HTR-8/SVneo (cell line): ENCODE data around the gene FMNL2.
"Not testable (repeated sequence)": the region's sequence is repeated elsewhere in the genome, so short reads cannot be mapped to it uniquely, and the experiment has no call there.

Experiments
- DNase-seq: peaks from one replicate; pipeline ENCODE4 v3.0.0; 2011; ENCODE audit warnings: low spot score, mixed read lengths; ENCODE audit not compliant: insufficient read length
- FAIRE-seq: peaks from 2 replicates; lab custom pipeline; 2011; peaks lifted over from hg19 to GRCh38; lab: Jason Lieb, UNC

FMNL2 gene

DNA sequence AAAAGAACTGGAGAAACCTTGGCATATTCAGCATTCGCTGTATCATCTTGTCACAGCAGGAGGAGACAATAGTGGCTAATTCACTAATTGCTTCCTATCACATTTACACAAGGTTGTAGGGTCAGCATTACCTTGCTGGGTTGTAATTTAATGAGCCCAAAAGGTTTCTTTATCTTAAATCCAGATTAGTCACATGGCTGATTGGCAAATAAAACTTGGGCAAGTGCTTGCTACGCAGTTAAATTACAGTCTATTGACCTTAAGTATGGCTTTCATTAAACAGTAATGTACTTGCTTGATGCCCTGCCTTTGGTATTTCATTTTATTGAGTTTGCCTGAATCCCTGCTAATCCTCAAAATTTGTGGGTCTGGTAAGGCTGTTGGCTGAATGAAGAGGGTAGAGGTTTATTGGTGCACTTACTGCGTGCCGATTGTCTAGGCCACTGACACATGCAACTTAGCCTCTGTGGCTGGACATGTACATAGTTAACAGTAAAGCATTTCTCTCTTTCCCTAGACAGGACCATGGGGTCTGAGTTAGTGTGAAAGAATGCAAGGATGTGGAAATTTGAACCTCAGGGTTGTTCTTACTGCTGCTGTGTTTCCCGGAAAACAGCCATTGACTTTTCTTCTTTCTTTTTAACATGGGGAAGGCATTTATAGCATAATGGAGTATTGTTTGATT lies 34.3 kb downstream of the FMNL2 start:
- FAIRE-seq, result peak; percentile 86

DNA sequence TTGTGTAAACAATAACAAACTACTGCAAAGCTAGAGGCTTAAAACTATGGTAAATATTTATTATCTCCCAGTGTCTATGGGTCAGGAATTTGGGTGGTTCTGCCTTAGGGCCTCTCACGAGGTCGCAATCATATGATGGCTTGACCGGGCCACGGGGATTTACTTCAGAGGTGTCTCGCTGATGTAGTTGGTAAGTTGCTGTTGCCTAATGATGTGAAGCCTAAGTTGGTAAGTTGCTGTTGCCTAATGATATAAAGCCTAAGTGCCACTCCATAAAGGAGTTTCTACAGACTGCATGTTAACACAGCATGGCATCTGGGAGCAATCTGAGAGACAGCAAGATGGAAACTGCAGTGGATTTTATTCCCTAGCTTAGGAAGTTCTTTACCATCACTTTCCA lies 35.8 kb downstream of the FMNL2 start:
- DNase-seq (no peak), FAIRE-seq (no peak)

More for the DNA sequence above, 34.3 kb downstream of the FMNL2 start:
- peak; percentile 32 for DNase-seq

DNA sequence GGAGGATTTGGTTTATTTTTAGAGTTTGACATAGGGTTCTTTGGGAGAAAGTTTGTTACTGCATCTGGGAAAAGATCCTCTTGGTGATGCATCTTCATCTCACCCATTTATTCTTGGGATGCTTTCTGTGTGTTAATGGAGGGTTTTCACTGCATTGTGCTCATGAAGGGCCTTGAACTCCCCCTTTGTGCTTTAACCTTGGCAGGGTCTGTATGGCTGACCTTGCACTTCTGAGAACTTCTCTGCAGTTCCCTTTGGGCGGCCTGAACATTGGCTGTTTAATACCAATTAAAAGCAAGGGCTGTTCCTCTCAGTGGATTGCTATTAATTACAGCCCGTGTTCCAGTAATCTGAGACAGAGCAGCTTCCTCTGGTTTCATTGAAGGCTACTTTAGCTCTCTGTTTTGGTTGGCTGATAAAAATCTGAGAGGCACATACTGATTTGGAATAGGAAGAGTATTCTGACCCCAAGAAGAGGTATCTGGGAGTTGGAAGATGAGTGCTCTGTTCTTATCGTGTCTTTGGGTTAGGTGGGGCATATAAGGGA lies 37.5 kb downstream of the FMNL2 start:
- DNase-seq, result no peak
- FAIRE-seq, result no peak

DNA sequence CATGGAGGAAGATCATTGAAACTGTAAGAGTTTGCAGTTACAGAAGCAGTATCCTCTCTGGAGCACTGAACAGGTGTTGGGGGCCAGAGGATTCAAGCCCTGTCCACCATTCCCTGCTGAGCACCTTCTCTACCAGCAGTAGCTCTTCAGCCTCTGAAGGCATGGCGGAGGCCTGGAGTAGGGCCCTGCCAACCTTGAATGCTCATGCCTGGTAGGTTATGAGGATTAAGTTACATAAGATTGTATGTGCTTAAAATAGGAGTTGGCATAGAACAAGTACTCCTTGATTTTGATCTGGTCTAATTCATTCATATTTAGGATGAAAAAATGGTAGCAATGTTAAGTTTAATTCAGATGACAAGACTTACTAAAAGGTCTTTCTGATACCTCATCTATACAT lies 40.2 kb downstream of the FMNL2 start:
- no peak for FAIRE-seq
- DNase-seq, result no peak

- DNase-seq (no peak), FAIRE-seq (no peak)
These were observed 41.4 kb downstream of the FMNL2 start for GRCh38 chr2:152376385-152376784.

DNA sequence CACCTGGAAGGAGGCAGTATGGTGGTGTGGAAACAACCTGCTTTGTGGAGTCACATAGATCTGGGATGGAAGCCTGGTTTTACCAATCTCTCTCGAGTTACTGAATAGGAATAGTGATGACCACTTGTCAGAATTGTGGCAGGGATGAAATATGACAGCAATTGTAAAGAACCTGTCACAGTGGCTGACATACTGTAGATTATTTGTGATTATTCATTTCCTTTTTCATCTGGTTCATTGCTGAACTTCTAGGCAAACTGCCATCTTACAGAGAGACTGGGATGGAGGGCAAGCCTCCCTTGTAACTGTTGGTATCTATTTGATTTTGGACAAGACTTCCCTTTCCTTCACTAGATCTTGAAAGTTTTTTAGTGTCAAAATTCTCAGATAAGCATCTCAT lies 42.0 kb downstream of the FMNL2 start:
- FAIRE-seq, result no peak
- DNase-seq, result no peak

DNA sequence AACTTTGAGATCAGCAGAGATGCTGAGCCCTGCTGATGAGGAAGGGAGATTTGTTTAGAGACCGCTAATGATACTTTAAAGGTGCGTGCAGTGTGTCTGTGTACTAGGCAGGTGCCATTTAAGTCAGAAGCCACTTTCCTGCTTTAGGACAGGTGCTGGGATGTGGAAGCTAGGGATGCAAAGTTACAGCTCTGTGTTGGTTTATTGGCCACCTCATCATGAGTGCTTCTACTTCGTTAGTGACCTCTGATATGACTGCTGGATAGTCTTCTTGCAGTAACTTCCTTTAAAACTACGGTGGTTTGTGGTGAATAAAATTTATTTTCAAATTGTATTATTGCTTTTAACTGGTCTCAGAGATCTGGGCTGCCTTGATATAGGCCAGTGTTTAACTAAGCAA lies 44.1 kb downstream of the FMNL2 start:
- FAIRE-seq, result no peak
- DNase-seq, result no peak

DNA sequence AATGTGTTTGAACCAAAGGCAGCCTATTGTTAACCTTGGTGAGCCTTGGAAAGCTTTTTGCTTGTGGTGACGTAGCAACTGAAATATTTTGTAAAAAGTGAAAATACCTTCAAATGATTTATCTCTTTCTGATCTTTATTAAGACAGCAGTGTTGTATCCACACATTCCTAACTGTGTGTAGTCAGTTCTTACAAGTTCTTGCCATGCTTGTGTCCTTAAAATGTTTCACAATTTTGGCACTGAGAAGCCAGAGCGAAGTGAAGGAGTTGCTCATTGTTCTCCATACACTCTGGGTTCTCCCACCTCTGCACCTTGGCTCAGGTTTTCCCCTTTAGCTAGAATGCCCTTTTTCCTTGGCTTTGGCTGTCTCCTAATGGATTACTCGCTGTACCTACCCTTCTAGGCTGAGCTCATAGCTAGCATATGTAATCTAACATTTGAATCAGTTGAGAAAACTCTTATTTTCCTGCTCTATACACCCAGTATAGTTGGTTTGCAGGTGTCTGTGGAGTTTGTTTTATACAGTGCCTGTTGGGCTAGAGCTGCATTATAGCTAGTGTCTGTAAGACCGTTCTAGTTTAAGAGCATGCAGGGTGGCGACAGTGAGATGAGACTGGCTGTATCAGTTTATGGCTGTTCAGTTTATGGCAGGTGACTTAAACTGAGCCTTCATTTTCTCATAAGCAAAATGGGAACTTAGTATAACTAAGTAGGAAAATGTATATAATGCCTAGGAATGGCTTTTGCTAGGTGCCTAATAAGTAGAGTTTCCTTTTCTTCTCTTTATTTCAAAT lies 45.5 kb downstream of the FMNL2 start:
- DNase-seq, result no peak
- no peak for FAIRE-seq

- no peak for FAIRE-seq
- DNase-seq, result no peak
These were observed 48.7 kb downstream of the FMNL2 start for GRCh38 chr2:152383702-152384101.

DNA sequence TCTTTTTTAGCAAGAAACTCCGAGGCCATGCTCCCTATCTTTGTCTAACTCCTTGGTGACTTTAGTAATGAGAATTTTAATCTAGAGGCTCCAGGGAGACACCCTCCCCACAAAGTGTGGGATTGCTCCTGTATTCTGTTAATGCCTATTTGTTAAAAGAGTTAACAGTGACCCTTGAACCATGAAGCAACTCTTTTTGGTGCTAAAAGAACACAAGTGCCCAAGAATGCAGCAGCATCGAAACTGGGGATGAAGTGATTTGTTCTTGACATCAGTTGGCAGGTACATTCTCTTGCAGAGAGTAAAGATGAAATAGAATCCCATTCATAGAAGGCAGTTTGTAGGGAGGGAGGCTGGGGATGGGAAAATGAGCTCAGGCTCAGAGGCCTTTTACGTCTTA lies 50.0 kb downstream of the FMNL2 start:
- FAIRE-seq (no peak), DNase-seq (no peak)

GRCh38 chr2:152385650-152386049 lies 50.7 kb downstream of the FMNL2 start:
- FAIRE-seq, result no peak
- DNase-seq, result no peak

DNA sequence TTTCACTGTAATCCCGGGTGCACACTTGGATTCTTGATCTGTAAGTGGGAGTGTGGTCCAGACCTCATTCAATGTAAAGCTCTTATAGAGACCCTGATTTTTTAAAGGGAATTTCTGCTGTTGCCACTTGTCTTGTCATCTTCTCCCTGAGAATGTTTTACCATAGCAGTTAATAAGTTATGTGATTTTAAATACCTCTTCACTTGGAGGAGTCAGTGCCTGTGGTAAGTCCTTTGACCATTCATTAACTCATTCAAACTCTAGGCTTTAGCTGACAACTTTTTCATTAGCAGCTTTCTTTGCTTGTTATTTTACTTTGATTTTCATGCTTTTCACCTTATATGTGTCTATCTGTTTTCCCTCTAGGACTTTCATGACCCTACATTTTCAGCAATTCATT lies 51.3 kb downstream of the FMNL2 start:
- FAIRE-seq (no peak), DNase-seq (no peak)

GRCh38 chr2:152387041-152387440 lies 52.1 kb downstream of the FMNL2 start:
- FAIRE-seq (no peak), DNase-seq (no peak)

GRCh38 chr2:152388269-152388668 lies 53.3 kb downstream of the FMNL2 start:
- not testable (repeated sequence) for FAIRE-seq, DNase-seq

- DNase-seq (no peak), FAIRE-seq (no peak)
These were observed 54.5 kb downstream of the FMNL2 start for GRCh38 chr2:152389483-152389882.

GRCh38 chr2:152390837-152391236 lies 55.9 kb downstream of the FMNL2 start:
- no peak for FAIRE-seq
- no peak for DNase-seq

- no peak for FAIRE-seq
These were observed 56.3 kb downstream of the FMNL2 start for GRCh38 chr2:152391318-152391717.

DNA sequence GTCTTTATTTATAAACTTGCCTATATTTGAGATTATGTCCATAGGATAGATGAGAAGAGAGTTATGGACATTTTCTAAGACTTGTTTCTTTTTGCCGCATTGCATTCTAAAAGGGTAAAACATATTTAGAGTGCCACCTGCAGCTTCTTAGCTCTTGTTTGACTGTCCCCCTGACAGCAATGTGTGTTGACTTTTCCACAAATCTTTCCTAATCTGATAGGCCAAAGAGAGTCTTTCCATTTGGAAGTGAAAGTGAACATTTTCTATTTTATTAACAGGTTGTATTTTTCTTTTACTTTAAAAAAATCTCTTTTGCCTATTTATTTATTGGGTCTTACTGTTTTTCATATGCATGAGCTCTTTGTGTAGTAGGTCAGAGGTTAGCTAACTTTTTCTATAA lies 58.4 kb downstream of the FMNL2 start:
- FAIRE-seq, result no peak
- DNase-seq, result no peak

More at GRCh38 chr2:152391318-152391717, 56.3 kb downstream of the FMNL2 start:
- DNase-seq, result no peak

DNA sequence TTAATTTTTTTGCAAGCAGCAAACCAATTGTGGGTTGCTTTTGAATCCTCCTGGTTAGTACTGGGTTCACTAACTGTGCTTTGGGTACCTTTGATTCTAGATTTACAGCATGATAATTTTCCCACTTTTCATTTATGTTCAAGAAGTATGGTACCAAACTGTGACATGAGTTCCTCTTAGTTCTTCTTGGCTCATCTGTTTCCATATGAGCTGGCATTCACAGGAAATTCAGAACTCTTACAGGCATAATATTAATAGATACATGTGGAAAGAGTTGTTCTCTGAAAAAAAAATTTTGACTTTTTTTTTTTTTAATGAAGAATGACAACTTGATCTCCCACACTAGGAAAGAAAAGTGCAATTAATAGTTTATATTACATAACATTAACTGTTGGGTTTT lies 59.4 kb downstream of the FMNL2 start:
- no peak for DNase-seq
- FAIRE-seq, result no peak

GRCh38 chr2:152395103-152395502 lies 60.1 kb downstream of the FMNL2 start:
- no peak for FAIRE-seq

GRCh38 chr2:152395572-152395971 lies 60.6 kb downstream of the FMNL2 start:
- no peak for DNase-seq
- no peak for FAIRE-seq

More at GRCh38 chr2:152395103-152395502, 60.1 kb downstream of the FMNL2 start:
- DNase-seq, result no peak
